Fibroblast of lung (primary cell): ENCODE results near the gene ANGPTL2. TPM values are rescaled to one million over a fixed set of nuclear protein-coding genes. Genes with fewer than 3 reads are reported as not detected.
"Not testable (repeated sequence)": the region's sequence is repeated elsewhere in the genome, so short reads cannot be mapped to it uniquely, and the experiment has no call there.

Experiments
- DNase-seq, 2 donors: peaks; one replicate each; pipeline versions ENCODE4 v3.0.0 to v3.0.0-alpha.2; 2010; ENCODE audit warnings: low read depth in 2 of 2
- H2AFZ ChIP-seq: 2 replicates; pipeline ENCODE4 v1.5.1; 2012; ENCODE audit warnings: low read length, control low read depth, inconsistent platforms
- H3K27ac ChIP-seq: 2 replicates; pipeline ENCODE4 v1.5.1; 2011; ENCODE audit warnings: low read length, control low read depth; ENCODE audit not compliant: insufficient read depth
- H3K27me3 ChIP-seq: 2 replicates; pipeline ENCODE4 v1.5.1; 2011; ENCODE audit warnings: mild to moderate bottlenecking, low read length; ENCODE audit not compliant: control insufficient read depth, insufficient read depth
- H3K36me3 ChIP-seq: 2 replicates; pipeline ENCODE4 v1.5.1; 2011; ENCODE audit warnings: low read length; ENCODE audit not compliant: control insufficient read depth, insufficient read depth
- H3K4me1 ChIP-seq: 2 replicates; pipeline ENCODE4 v1.5.1; 2011; ENCODE audit warnings: low read length; ENCODE audit not compliant: control insufficient read depth, insufficient read depth; ENCODE audit errors: extremely low read depth
- H3K4me2 ChIP-seq: 2 replicates; pipeline ENCODE4 v1.5.1; 2011; ENCODE audit warnings: low read length, control low read depth; ENCODE audit not compliant: insufficient read depth; ENCODE audit errors: extremely low read depth
- H3K4me3 ChIP-seq, 4 experiments: fragments of 200-600 bp in 1 of 4; sonication (generic) in 1 of 4; replicated peaks in 1 of 4; 2 replicates each; pipeline ENCODE4 v1.5.1; 2011 to 2016; ENCODE audit warnings: low read length in 4 of 4, low read depth in 3 of 4, mild to moderate bottlenecking in 3 of 4, control low read depth in 2 of 4, inconsistent platforms in 1 of 4, mixed read lengths in 1 of 4; ENCODE audit not compliant: insufficient read depth in 1 of 4; ENCODE audit errors: control extremely low read depth in 1 of 4
- H3K79me2 ChIP-seq: 2 replicates; pipeline ENCODE4 v1.5.1; 2012; ENCODE audit warnings: mild to moderate bottlenecking, low read length, inconsistent platforms; ENCODE audit not compliant: control insufficient read depth, insufficient read depth
- H3K9ac ChIP-seq: 2 replicates; pipeline ENCODE4 v1.5.1; 2011; ENCODE audit warnings: mild to moderate bottlenecking, low read length, control low read depth; ENCODE audit not compliant: insufficient read depth
- H3K9me3 ChIP-seq: 2 replicates; pipeline ENCODE4 v1.5.1; 2012; ENCODE audit warnings: low read depth, low read length; ENCODE audit not compliant: control insufficient read depth, insufficient read depth
- H4K20me1 ChIP-seq: 2 replicates; pipeline ENCODE4 v1.5.1; 2011; ENCODE audit warnings: low read length; ENCODE audit not compliant: control insufficient read depth, insufficient read depth; ENCODE audit errors: extremely low read depth
- CTCF ChIP-seq, 2 donors: IDR thresholded peaks in 1 of 2; conservative IDR thresholded peaks in 1 of 2; 1 replicate in 1 of 2; 2 replicates in 1 of 2; pipeline ENCODE4 v1.5.1; 2011 to 2012; ENCODE audit warnings: low read length in 2 of 2, control low read depth in 1 of 2, inconsistent platforms in 1 of 2, low read depth in 1 of 2, mild to moderate bottlenecking in 1 of 2
- EZH2 ChIP-seq: IDR thresholded peaks from 2 replicates; pipeline ENCODE4 v1.5.1; 2012; ENCODE audit warnings: low read length, control low read depth, mild to moderate bottlenecking; ENCODE audit errors: missing control alignments
- polyA minus RNA-seq: library from RNA; depleted of rRNA, polyadenylated mRNA; stranded (reverse); fragments of >200 nt; gene quantifications from 2 replicates; pipeline ENCODE4 v1.2.3, GENCODE V29; 2011; ENCODE audit warnings: low replicate concordance
- polyA plus RNA-seq, 2 donors: library from polyadenylated mRNA; depleted of rRNA in 1 of 2; stranded (reverse) in 1 of 2; unstranded in 1 of 2; fragments of >200 nt; gene quantifications; 2 replicates each; pipeline ENCODE4 v1.2.1, GENCODE V29; 2011 to 2012; ENCODE audit warnings: missing spikeins in 1 of 2
- total RNA-seq: library from RNA; depleted of rRNA; stranded (reverse); fragments of >200 nt; gene quantifications from 2 replicates; pipeline ENCODE4 v1.2.1, GENCODE V29; 2014

ANGPTL2 gene
- total RNA-seq (108 and 163 TPM in 2 replicates), polyA plus RNA-seq (56.9 and 128 TPM in 2 replicates), polyA minus RNA-seq (60.0 and 118 TPM in 2 replicates)
- polyA plus RNA-seq (2012), result 57.6 and 130 TPM in 2 replicates

- peaks cover 2% of the 10 kb centered on the region for H3K36me3 ChIP-seq
- TF ChIP-seq EZH2 (no peak), CTCF (conservative IDR thresholded peaks at IDR 0.05 in 1 of 2, IDR thresholded peaks at IDR 0.05 in 1 of 2; ENCODE audit: low read depth in 1 of 2, low read length in 2 of 2) (peak in 1 of 2 donors; percentile 11)
Measured at GRCh38 chr9:127122176-127123063, at the start of gene ANGPTL2. Gene ANGPTL2, minus strand, starts transcription at chr9:127122635. Its CDS starts 13,904 bp downstream, at chr9:127108731.

DNA sequence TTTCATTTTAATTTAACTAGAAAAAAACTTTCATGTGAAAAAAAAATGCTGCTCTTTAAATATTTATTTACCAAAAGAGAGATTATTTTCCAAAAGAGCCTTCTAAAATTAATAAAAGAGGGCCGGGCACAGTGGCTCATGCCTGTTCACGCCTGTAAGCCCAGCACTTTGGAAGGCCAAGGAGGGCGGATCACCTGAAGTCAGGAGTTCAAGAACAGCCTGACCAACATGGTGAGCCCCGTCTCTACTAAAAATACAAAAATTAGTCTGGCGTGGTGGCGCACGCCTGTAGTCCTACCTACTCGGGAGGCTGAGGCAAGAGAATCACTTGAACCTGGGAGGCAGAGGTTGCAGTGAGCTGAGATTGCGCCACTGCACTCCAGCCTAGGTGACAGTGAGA lies 48.9 kb upstream of the ANGPTL2 start:
- H3K36me3 ChIP-seq, DNase-seq, H4K20me1 ChIP-seq, H3K9me3 ChIP-seq, H2AFZ ChIP-seq, H3K9ac ChIP-seq, H3K79me2 ChIP-seq, H3K27me3 ChIP-seq, H3K4me3 ChIP-seq, H3K4me2 ChIP-seq, H3K27ac ChIP-seq, H3K4me1 ChIP-seq: not testable (repeated sequence)

More at GRCh38 chr9:127122176-127123063, at the start of gene ANGPTL2:
- H3K9me3 ChIP-seq, result no peaks in the 10 kb centered on the region
- H2AFZ ChIP-seq, result peak within 1 kb of the TSS; percentile 29
- H3K4me1 ChIP-seq, result peaks cover 24% of the 10 kb centered on the region
- peaks cover 24% of the 10 kb centered on the region for H3K79me2 ChIP-seq
- peak within 1 kb of the TSS; percentile 67 to 97 (median 84) for H3K4me3 ChIP-seq
- H3K27ac ChIP-seq, result peak within 1 kb of the TSS; percentile 89
- H3K4me2 ChIP-seq, result peak within 1 kb of the TSS; percentile 99
- peak within 1 kb of the TSS; percentile 99 for H3K9ac ChIP-seq
- H3K27me3 ChIP-seq, result no peaks in the 10 kb centered on the region
- H4K20me1 ChIP-seq, result no peaks in the 10 kb centered on the region
- peak; percentile 94 to 98 for DNase-seq

- Histone ChIP-seq H3K27me3 (no peaks in the 10 kb centered on the region), H3K4me2 (no peak overlapping the region), H3K4me3 (no peak overlapping the region), H4K20me1 (no peaks in the 10 kb centered on the region), H3K27ac (no peak overlapping the region), H3K79me2 (no peaks in the 10 kb centered on the region), H2AFZ (no peak overlapping the region), H3K4me1 (no peaks in the 10 kb centered on the region), H3K9ac (no peak overlapping the region), H3K9me3 (no peaks in the 10 kb centered on the region), H3K36me3 (no peaks in the 10 kb centered on the region)
- DNase-seq, result no peak
- TF ChIP-seq EZH2, result no peak
- no peak for TF ChIP-seq CTCF (conservative IDR thresholded peaks at IDR 0.05 in 1 of 2, IDR thresholded peaks at IDR 0.05 in 1 of 2; ENCODE audit: low read depth in 1 of 2, low read length in 2 of 2)
Measured at GRCh38 chr9:127170652-127171051, 48.2 kb upstream of the ANGPTL2 start.
